HEK293 (cell line): Measurements from ENCODE around the gene DAPK2.

Source experiments
- CTCF ChIA-PET: fragments of 350-600 bp; formaldehyde crosslinking; extraction: SDS; loops from one replicate; lab custom pipeline; 2021; ENCODE audit warnings: antibody characterized with exemption; lab: Yijun Ruan, JAX
- POLR2A ChIA-PET: fragments of 300-600 bp; formaldehyde crosslinking; extraction: SDS; loops from one replicate; lab custom pipeline; 2020; ENCODE audit warnings: antibody characterized with exemption, inconsistent platforms; lab: Yijun Ruan, JAX
- H3K27ac ChIP-seq: fragments of 200-500 bp; sonication (Bioruptor generic); 2 replicates; pipeline ENCODE4 v1.5.1; 2014; ENCODE audit warnings: low read depth, low read length, control low read depth, inconsistent platforms; ENCODE audit errors: extremely low read depth
- H3K36me3 ChIP-seq, 2 experiments: fragments of 200-500 bp in 1 of 2; sonication (Bioruptor generic) in 1 of 2; 1 replicate in 1 of 2; 2 replicates in 1 of 2; pipeline ENCODE4 v1.5.1; 2014 to 2017; ENCODE audit warnings: inconsistent platforms in 2 of 2, low read length in 2 of 2; ENCODE audit not compliant: control insufficient read depth in 2 of 2, insufficient read depth in 1 of 2
- H3K4me1 ChIP-seq: fragments of 200-500 bp; sonication (Bioruptor generic); 2 replicates; pipeline ENCODE4 v1.5.1; 2014; ENCODE audit warnings: mild to moderate bottlenecking, low read length, inconsistent platforms; ENCODE audit not compliant: control insufficient read depth, insufficient read depth
- H3K4me3 ChIP-seq: 2 replicates; pipeline ENCODE4 v1.5.1; 2011; ENCODE audit warnings: low read depth, mild to moderate bottlenecking, control low read depth, low read length, moderate library complexity
- H3K9me3 ChIP-seq: fragments of 200-500 bp; sonication (Bioruptor generic); 2 replicates; pipeline ENCODE4 v1.5.1; 2014; ENCODE audit warnings: low read depth, low read length, inconsistent platforms; ENCODE audit not compliant: control insufficient read depth, insufficient read depth
- ELK4 ChIP-seq: IDR thresholded peaks from 2 replicates; pipeline ENCODE4 v1.6.1; 2011; ENCODE audit warnings: mild to moderate bottlenecking, low read depth, low read length, borderline replicate concordance
- FEZF1 ChIP-seq: fragments of 450-650 bp; formaldehyde crosslinking; IDR thresholded peaks from 2 replicates; pipeline ENCODE4 v1.5.1; 2016; ENCODE audit warnings: missing biosample characterization, missing genetic modification characterization
- GLIS2 ChIP-seq: fragments of 450-650 bp; formaldehyde crosslinking; IDR thresholded peaks from 2 replicates; pipeline ENCODE4 v1.5.1; 2016; ENCODE audit warnings: missing biosample characterization, missing genetic modification characterization
- HOXA7 ChIP-seq: sonication (generic); formaldehyde crosslinking; IDR thresholded peaks from 2 replicates; pipeline ENCODE4 v1.8.1; 2022; ENCODE audit warnings: missing genetic modification reagents, borderline replicate concordance
- KLF9 ChIP-seq: fragments of 450-650 bp; formaldehyde crosslinking; IDR thresholded peaks from 2 replicates; pipeline ENCODE4 v1.5.1; 2016; ENCODE audit warnings: missing biosample characterization, missing genetic modification characterization, low read depth
- OSR2 ChIP-seq: fragments of 450-650 bp; formaldehyde crosslinking; IDR thresholded peaks from 2 replicates; pipeline ENCODE4 v1.5.1; 2016; ENCODE audit warnings: missing biosample characterization, missing genetic modification characterization
- PRDM10 ChIP-seq: fragments of 450-650 bp; formaldehyde crosslinking; IDR thresholded peaks from 2 replicates; pipeline ENCODE4 v1.5.1; 2016; ENCODE audit warnings: missing biosample characterization, missing genetic modification characterization
- SCRT2 ChIP-seq: fragments of 450-650 bp; formaldehyde crosslinking; IDR thresholded peaks from 2 replicates; pipeline ENCODE4 v1.5.1; 2016; ENCODE audit warnings: missing biosample characterization, missing genetic modification characterization
- ZBTB1 ChIP-seq: fragments of 450-650 bp; formaldehyde crosslinking; IDR thresholded peaks from 2 replicates; pipeline ENCODE4 v1.5.1; 2016; ENCODE audit warnings: missing biosample characterization, missing genetic modification characterization
- ZBTB8A ChIP-seq: fragments of 450-650 bp; formaldehyde crosslinking; IDR thresholded peaks from 2 replicates; pipeline ENCODE4 v1.5.1; 2016; ENCODE audit warnings: missing biosample characterization, missing genetic modification characterization
- ZFP69B ChIP-seq: fragments of 450-650 bp; formaldehyde crosslinking; IDR thresholded peaks from 2 replicates; pipeline ENCODE4 v1.5.1; 2016; ENCODE audit warnings: missing biosample characterization, missing genetic modification characterization
- ZNF157 ChIP-seq: fragments of 450-650 bp; formaldehyde crosslinking; IDR thresholded peaks from 2 replicates; pipeline ENCODE4 v1.5.1; 2016; ENCODE audit warnings: missing biosample characterization, missing genetic modification characterization
- ZNF211 ChIP-seq: fragments of 450-650 bp; formaldehyde crosslinking; IDR thresholded peaks from 2 replicates; pipeline ENCODE4 v1.5.1; 2016; ENCODE audit warnings: low read depth, missing biosample characterization, missing genetic modification characterization
- ZNF221 ChIP-seq: fragments of 450-650 bp; formaldehyde crosslinking; IDR thresholded peaks from 2 replicates; pipeline ENCODE4 v1.5.1; 2017; ENCODE audit warnings: missing biosample characterization, missing genetic modification characterization, borderline replicate concordance
- ZNF426 ChIP-seq: fragments of 450-650 bp; formaldehyde crosslinking; IDR thresholded peaks from 2 replicates; pipeline ENCODE4 v1.5.1; 2017; ENCODE audit warnings: missing biosample characterization, missing genetic modification characterization, mild to moderate bottlenecking, inconsistent platforms, moderate library complexity
- ZNF704 ChIP-seq: fragments of 450-650 bp; formaldehyde crosslinking; IDR thresholded peaks from 2 replicates; pipeline ENCODE4 v1.5.1; 2016; ENCODE audit warnings: missing biosample characterization, missing genetic modification characterization

Gene DAPK2

GRCh38 chr15:63990454-63990853, 55.8 kb downstream of the DAPK2 start (continued):
- TF ChIP-seq ZBTB1 (no peak), ZNF221 (no peak), ZNF157 (tag by site-specific recombination) (no peak), ZBTB8A (tag by site-specific recombination) (no peak), ZNF426 (tag by site-specific recombination) (no peak)

- no peaks in the 10 kb centered on the region for H3K4me1 ChIP-seq
- H3K27ac ChIP-seq, result no peak overlapping the region
These were observed 58.4 kb downstream of the DAPK2 start for GRCh38 chr15:63987796-63988378.

More at GRCh38 chr15:63987796-63988378, 58.4 kb downstream of the DAPK2 start:
- ChIA-PET CTCF (no interaction called here), POLR2A (no interaction called here)
- no peak overlapping the region for H3K4me3 ChIP-seq
- no peaks in the 10 kb centered on the region for H3K36me3 ChIP-seq
- no peaks in the 10 kb centered on the region for H3K9me3 ChIP-seq
- no peak for TF ChIP-seq SCRT2 (tag by site-specific recombination)
- no peak for TF ChIP-seq ZFP69B (tag by site-specific recombination)
- no peak for TF ChIP-seq PRDM10 (tag by site-specific recombination)
- TF ChIP-seq OSR2 (tag by site-specific recombination), result no peak
- TF ChIP-seq ELK4, result no peak
- TF ChIP-seq ZNF211 (tag by site-specific recombination), result no peak
- TF ChIP-seq ZNF704, result no peak
- no peak for TF ChIP-seq ZNF426 (tag by site-specific recombination)
- TF ChIP-seq HOXA7 (CRISPR knock-in tag), result no peak
- TF ChIP-seq GLIS2 (tag by site-specific recombination), result no peak
- TF ChIP-seq KLF9 (tag by site-specific recombination), result no peak
- no peak for TF ChIP-seq FEZF1 (tag by site-specific recombination)
